ENCODE results near the gene ACP2. TPM values are rescaled to one million over a fixed set of nuclear protein-coding genes. Genes with fewer than 3 reads are reported as not detected.
"Not testable (repeated sequence)": the region's sequence is repeated elsewhere in the genome, so short reads cannot be mapped to it uniquely, and the experiment has no call there.

The ACP2 gene
- total and polyA plus RNA-seq, 4 donors = 40.6 to 74.7 (median 60.8) TPM

DNA sequence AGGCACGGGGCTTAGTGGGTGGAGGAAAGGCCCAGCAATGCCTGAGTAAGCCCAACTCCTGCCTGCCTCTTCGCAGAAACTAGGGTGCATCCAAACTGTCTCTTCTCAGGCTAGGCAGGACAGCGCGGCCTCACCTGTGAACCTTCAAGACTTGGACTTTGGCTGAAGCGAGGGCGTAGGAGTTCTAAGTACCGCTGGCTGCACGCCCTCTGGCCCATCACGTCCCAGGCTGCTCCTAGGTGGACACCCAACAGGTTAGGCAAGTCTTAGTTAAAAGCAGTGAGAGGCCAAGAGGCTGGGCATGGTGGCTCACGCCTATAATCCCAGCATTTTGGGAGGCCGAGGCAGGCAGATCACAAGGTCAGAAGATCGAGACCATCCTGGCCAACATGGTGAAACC, 35.7 kb downstream of the ACP2 start:
- no peak for ATAC-seq (ENCODE audit: insufficient read depth, low FRiP score)
- Histone ChIP-seq H3K4me1 (ENCODE audit: control insufficient read depth in 5 of 5, insufficient read depth in 5 of 5, low read length in 5 of 5) (peaks cover 0 to 26% (median 8%) of the 10 kb centered on the region in 5 donors), H3K27ac (ENCODE audit: low read depth in 1 of 2, low read length in 1 of 2) (no peak overlapping the region), H3K4me3 (no peak overlapping the region), H3K9ac (ENCODE audit: insufficient read depth in 1 of 2, low read length in 2 of 2) (no peak overlapping the region), H3K9me3 (ENCODE audit: control insufficient read depth in 4 of 4, insufficient read depth in 3 of 4, low read length in 3 of 4) (no peaks in the 10 kb centered on the region), H3K36me3 (ENCODE audit: control insufficient read depth in 4 of 4, insufficient read depth in 4 of 4, low read length in 4 of 4) (peaks cover 0 to 4% (median under 1%) of the 10 kb centered on the region in 4 donors), H3K27me3 (ENCODE audit: control insufficient read depth in 3 of 3, insufficient read depth in 3 of 3, low read length in 2 of 3) (no peaks in the 10 kb centered on the region)
- TF ChIP-seq, protein P1, sequence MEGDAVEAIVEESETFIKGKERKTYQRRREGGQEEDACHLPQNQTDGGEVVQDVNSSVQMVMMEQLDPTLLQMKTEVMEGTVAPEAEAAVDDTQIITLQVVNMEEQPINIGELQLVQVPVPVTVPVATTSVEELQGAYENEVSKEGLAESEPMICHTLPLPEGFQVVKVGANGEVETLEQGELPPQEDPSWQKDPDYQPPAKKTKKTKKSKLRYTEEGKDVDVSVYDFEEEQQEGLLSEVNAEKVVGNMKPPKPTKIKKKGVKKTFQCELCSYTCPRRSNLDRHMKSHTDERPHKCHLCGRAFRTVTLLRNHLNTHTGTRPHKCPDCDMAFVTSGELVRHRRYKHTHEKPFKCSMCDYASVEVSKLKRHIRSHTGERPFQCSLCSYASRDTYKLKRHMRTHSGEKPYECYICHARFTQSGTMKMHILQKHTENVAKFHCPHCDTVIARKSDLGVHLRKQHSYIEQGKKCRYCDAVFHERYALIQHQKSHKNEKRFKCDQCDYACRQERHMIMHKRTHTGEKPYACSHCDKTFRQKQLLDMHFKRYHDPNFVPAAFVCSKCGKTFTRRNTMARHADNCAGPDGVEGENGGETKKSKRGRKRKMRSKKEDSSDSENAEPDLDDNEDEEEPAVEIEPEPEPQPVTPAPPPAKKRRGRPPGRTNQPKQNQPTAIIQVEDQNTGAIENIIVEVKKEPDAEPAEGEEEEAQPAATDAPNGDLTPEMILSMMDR (IDR thresholded peaks at IDR 0.05; ENCODE audit: control extremely low read depth, extremely low read depth) = no peak
- WGBS, 2 donors = 83 to 93% methylated on average over 12 of the region's 12 CpGs
- DNase-seq = no peak

DNA sequence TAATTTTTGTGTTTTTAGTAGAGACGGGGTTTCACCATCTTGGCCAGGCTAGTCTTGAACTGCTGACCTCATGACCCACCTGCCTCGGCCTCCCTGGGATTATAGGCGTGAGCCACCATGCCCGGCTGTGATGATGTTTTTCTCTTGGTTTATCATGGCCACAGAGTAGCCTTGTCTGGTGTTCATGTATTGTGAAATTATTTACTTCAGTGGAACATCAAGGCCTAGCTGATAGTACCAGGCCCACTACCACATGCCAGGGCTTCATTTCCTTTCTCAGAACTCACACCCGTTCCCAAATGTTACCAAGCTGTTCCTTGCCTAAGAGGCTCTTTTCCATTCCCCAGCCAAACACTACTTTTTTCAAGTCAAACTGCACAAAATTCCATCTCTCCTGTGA, 40.0 kb downstream of the ACP2 start:
- Histone ChIP-seq H3K4me3 (no peak overlapping the region), H3K4me1 (ENCODE audit: control insufficient read depth in 5 of 5, insufficient read depth in 5 of 5, low read length in 5 of 5) (no peaks in the 10 kb centered on the region), H3K36me3 (ENCODE audit: control insufficient read depth in 4 of 4, insufficient read depth in 4 of 4, low read length in 4 of 4) (no peaks in the 10 kb centered on the region), H3K27ac (ENCODE audit: low read depth in 1 of 2, low read length in 1 of 2) (no peak overlapping the region), H3K9ac (ENCODE audit: insufficient read depth in 1 of 2, low read length in 2 of 2) (no peak overlapping the region), H3K27me3 (ENCODE audit: control insufficient read depth in 3 of 3, insufficient read depth in 3 of 3, low read length in 2 of 3) (no peaks in the 10 kb centered on the region), H3K9me3 (ENCODE audit: control insufficient read depth in 4 of 4, insufficient read depth in 3 of 4, low read length in 3 of 4) (no peaks in the 10 kb centered on the region)
- TF ChIP-seq, protein P1 (IDR thresholded peaks at IDR 0.05; ENCODE audit: control extremely low read depth, extremely low read depth) = no peak
- ATAC-seq (ENCODE audit: insufficient read depth, low FRiP score) = no peak
- 87 to 92% methylated on average over 5 of the region's 5 CpGs for WGBS, 2 donors
- DNase-seq = no peak

DNA sequence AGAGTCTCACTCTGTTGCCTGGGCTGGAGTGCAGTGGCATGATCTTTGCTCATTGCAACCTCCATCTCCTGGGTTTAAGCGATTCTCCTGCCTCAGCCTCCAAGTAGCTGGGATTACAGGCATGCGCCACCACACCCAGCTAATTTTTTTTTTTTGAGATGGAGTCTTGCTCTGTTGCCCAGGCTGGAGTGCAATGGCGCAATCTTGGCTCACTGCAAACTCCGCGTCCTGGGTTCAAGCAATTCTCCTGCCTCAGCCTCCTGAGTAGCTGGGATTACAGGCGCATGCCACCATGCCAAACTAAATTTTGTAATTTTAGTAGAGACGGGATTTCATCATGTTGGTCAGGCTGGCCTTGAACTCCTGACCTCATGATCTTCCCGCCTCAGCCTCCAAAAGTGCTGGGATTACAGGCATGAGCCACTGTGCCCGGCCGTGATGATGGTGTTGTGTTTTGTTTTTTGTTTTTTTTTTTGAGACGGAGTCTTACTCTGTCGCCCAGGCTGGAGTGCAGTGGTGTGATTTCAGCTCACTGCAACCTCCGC, 40.5 kb downstream of the ACP2 start:
- not testable (repeated sequence) for H3K4me3 ChIP-seq; H3K27ac ChIP-seq (ENCODE audit: low read depth in 1 of 2, low read length in 1 of 2); H3K27me3 ChIP-seq (ENCODE audit: control insufficient read depth in 3 of 3, insufficient read depth in 3 of 3, low read length in 2 of 3); DNase-seq; H3K36me3 ChIP-seq (ENCODE audit: control insufficient read depth in 4 of 4, insufficient read depth in 4 of 4, low read length in 4 of 4); H3K9me3 ChIP-seq (ENCODE audit: control insufficient read depth in 4 of 4, insufficient read depth in 3 of 4, low read length in 3 of 4); H3K9ac ChIP-seq (ENCODE audit: insufficient read depth in 1 of 2, low read length in 2 of 2); ATAC-seq (ENCODE audit: insufficient read depth, low FRiP score); H3K4me1 ChIP-seq (ENCODE audit: control insufficient read depth in 5 of 5, insufficient read depth in 5 of 5, low read length in 5 of 5)
- whole genome bisulfite sequencing, 2 donors = 95% methylated on average over 13 of the region's 13 CpGs

DNA sequence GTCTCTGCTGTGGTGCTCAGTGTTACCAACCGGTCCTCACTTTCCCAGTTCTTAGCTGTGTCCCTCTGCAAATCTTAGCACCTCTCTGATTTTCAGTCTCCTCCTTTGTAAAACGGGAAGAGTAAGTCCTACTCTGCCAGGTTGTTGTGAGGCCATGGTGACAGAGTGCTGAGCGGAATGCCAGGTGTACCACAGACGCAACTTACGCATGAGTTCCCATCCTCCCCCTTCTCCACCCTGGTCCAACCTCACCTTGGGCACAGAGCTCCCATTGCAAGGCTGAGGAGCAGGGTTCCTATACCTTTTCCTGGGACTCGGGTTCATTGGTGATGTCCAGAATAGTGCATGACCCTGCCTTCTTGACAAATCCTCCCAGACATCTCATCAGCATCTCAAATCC, 41.2 kb downstream of the ACP2 start:
- H3K4me1 ChIP-seq (ENCODE audit: control insufficient read depth in 5 of 5, insufficient read depth in 5 of 5, low read length in 5 of 5) = no peaks in the 10 kb centered on the region
- no peak overlapping the region for H3K4me3 ChIP-seq
- no peak for DNase-seq
- TF ChIP-seq, protein P1 (IDR thresholded peaks at IDR 0.05; ENCODE audit: control extremely low read depth, extremely low read depth) = no peak
- H3K9ac ChIP-seq (ENCODE audit: insufficient read depth in 1 of 2, low read length in 2 of 2) = no peak overlapping the region
- no peaks in the 10 kb centered on the region for H3K36me3 ChIP-seq (ENCODE audit: control insufficient read depth in 4 of 4, insufficient read depth in 4 of 4, low read length in 4 of 4)
- H3K9me3 ChIP-seq (ENCODE audit: control insufficient read depth in 4 of 4, insufficient read depth in 3 of 4, low read length in 3 of 4) = no peaks in the 10 kb centered on the region
- 90 to 98% methylated on average over 6 of the region's 6 CpGs for WGBS, 2 donors
- H3K27ac ChIP-seq (ENCODE audit: low read depth in 1 of 2, low read length in 1 of 2) = no peak overlapping the region
- ATAC-seq (ENCODE audit: insufficient read depth, low FRiP score) = no peak
- no peaks in the 10 kb centered on the region for H3K27me3 ChIP-seq (ENCODE audit: control insufficient read depth in 3 of 3, insufficient read depth in 3 of 3, low read length in 2 of 3)

DNA sequence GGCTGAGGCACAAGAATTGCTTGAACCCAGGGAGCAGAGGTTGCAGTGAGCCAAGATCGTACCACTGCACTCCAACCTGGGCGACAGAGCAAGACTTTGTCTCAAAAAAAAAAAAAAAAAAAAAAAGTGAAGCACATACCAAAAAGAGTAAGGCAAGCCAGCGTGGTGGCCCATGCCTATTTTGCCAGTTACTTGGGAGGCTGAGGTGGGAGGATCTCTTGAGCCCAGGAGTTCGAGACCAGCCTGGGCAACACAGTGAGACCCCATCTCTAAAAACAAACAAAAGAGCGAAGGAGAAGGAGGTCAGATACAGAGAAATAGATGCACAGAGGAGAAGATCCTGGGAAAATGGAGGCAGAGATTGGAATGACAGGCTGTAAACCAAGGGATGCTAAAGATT, 42.0 kb downstream of the ACP2 start:
- H3K9ac ChIP-seq (ENCODE audit: insufficient read depth in 1 of 2, low read length in 2 of 2); H3K4me3 ChIP-seq; DNase-seq; H3K4me1 ChIP-seq (ENCODE audit: control insufficient read depth in 5 of 5, insufficient read depth in 5 of 5, low read length in 5 of 5); H3K27me3 ChIP-seq (ENCODE audit: control insufficient read depth in 3 of 3, insufficient read depth in 3 of 3, low read length in 2 of 3); H3K27ac ChIP-seq (ENCODE audit: low read depth in 1 of 2, low read length in 1 of 2); H3K36me3 ChIP-seq (ENCODE audit: control insufficient read depth in 4 of 4, insufficient read depth in 4 of 4, low read length in 4 of 4); ATAC-seq (ENCODE audit: insufficient read depth, low FRiP score); H3K9me3 ChIP-seq (ENCODE audit: control insufficient read depth in 4 of 4, insufficient read depth in 3 of 4, low read length in 3 of 4): not testable (repeated sequence)
- WGBS, 2 donors = 89 to 93% methylated on average over 5 of the region's 5 CpGs

Data from lung (tissue), 12 donors.